Measurements from ENCODE around the gene GALNT17.

GALNT17 gene

GRCh38 chr7:71255537-71256178, 123.7 kb downstream of the GALNT17 start:
- no peak for TF ChIP-seq POLR2AphosphoS5 (IDR thresholded peaks at IDR 0.05; ENCODE audit: low read depth, low read length)
- no peak for TF ChIP-seq FOXP2 (optimal IDR thresholded peaks at IDR 0.05; ENCODE audit: borderline replicate concordance, extremely low read depth, extremely low read length, insufficient read depth)
- TF ChIP-seq REST (IDR thresholded peaks at IDR 0.05; ENCODE audit: insufficient read depth in 1 of 2, low read depth in 2 of 2, low read length in 2 of 2) = no peak
- no peak for TF ChIP-seq TAF1 (IDR thresholded peaks at IDR 0.05; ENCODE audit: borderline replicate concordance, insufficient read depth, low read length)
- no peak for TF ChIP-seq SIN3A (IDR thresholded peaks at IDR 0.05; ENCODE audit: borderline replicate concordance, insufficient read depth, low read length)

GRCh38 chr7:71261066-71261465, 129.1 kb downstream of the GALNT17 start:
- TF ChIP-seq POLR2AphosphoS5 (IDR thresholded peaks at IDR 0.05; ENCODE audit: low read depth, low read length) (no peak), SIN3A (IDR thresholded peaks at IDR 0.05; ENCODE audit: borderline replicate concordance, insufficient read depth, low read length) (no peak), FOXP2 (optimal IDR thresholded peaks at IDR 0.05; ENCODE audit: borderline replicate concordance, extremely low read depth, extremely low read length, insufficient read depth) (no peak), TAF1 (IDR thresholded peaks at IDR 0.05; ENCODE audit: borderline replicate concordance, insufficient read depth, low read length) (no peak)

DNA sequence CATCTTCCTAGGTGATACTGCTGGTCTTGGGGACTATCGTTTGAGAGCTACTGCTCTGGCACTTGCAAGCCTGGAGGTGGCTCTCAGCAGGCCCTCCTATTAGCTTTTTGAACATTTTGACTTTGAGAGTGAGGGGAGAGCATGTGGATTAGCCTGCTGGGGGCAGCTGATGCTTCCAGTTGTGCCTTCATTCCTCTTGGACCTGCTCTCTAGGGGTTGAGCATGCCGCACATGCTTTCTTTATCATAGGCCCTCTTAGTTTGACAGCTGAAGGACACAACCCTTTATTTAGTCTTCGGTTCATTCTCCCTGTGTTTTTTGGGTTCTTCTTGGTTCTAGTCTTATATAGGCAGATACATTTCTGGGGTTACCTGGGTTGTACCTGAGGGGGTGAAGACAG, 132.1 kb downstream of the GALNT17 start:
- TF ChIP-seq SIN3A (IDR thresholded peaks at IDR 0.05; ENCODE audit: borderline replicate concordance, insufficient read depth, low read length) (no peak), REST (IDR thresholded peaks at IDR 0.05; ENCODE audit: insufficient read depth in 1 of 2, low read depth in 2 of 2, low read length in 2 of 2) (no peak), TAF1 (IDR thresholded peaks at IDR 0.05; ENCODE audit: borderline replicate concordance, insufficient read depth, low read length) (no peak), FOXP2 (optimal IDR thresholded peaks at IDR 0.05; ENCODE audit: borderline replicate concordance, extremely low read depth, extremely low read length, insufficient read depth) (no peak), POLR2AphosphoS5 (IDR thresholded peaks at IDR 0.05; ENCODE audit: low read depth, low read length) (no peak)

DNA sequence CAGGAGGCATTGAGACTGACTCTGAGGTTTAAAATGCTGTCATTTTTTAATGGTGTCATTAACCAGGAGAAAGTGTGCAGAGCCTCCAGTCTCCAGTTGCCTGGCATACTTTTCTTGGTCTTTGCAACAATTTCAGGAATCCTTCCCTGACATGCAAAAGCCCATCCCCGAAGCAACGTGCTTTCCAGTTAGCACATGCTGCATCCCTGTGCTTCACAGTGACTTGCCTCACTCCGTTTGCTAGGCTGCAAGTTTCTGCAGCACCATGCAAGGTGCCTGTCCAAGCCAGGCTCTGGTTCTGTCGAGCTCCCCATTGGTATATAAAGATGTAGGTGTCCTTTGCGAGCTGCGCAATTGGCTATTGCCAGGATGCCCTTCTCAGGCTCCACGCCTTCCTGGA, 135.0 kb downstream of the GALNT17 start:
- TF ChIP-seq POLR2AphosphoS5 (IDR thresholded peaks at IDR 0.05; ENCODE audit: low read depth, low read length) (no peak), SIN3A (IDR thresholded peaks at IDR 0.05; ENCODE audit: borderline replicate concordance, insufficient read depth, low read length) (no peak), FOXP2 (optimal IDR thresholded peaks at IDR 0.05; ENCODE audit: borderline replicate concordance, extremely low read depth, extremely low read length, insufficient read depth) (no peak), TAF1 (IDR thresholded peaks at IDR 0.05; ENCODE audit: borderline replicate concordance, insufficient read depth, low read length) (no peak), REST (IDR thresholded peaks at IDR 0.05; ENCODE audit: insufficient read depth in 1 of 2, low read depth in 2 of 2, low read length in 2 of 2) (no peak)

DNA sequence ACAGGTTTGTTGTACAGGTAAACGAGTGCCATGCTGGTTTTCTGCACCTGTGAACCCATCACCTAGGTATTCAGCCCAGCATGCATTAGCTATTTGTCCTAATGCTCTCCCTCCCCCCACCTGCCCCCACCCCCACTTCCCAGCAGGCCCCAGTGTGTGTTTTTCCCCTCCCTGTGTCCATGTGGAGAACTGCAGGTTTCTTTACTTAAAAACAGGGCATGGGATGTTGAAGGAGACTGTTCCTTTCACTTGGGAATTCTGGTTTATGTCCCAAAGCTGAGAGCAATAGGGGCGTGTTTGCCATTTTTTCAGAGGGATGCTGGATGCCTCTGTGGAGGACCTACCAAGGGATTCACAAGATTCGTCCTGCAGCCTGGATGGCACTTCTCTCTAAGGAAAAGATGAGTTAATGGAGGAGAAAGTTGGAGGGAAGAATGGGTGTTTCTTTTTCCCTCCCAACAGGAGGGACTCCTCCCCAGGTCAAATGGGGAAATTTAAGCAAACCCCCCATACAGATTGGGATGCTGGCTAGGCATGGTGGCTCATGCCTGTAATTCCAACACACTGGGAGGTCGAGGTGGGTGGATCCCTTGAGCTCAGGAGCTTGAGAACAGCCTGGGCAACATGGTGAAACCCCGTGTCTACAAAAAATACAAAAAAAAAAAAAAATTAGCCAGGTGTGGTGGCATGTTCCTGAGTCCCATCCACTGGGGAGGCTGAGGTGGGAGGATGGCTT, 136.0 kb downstream of the GALNT17 start:
- TF ChIP-seq REST (IDR thresholded peaks at IDR 0.05; ENCODE audit: insufficient read depth in 1 of 2, low read depth in 2 of 2, low read length in 2 of 2) (no peak), TAF1 (IDR thresholded peaks at IDR 0.05; ENCODE audit: borderline replicate concordance, insufficient read depth, low read length) (no peak), FOXP2 (optimal IDR thresholded peaks at IDR 0.05; ENCODE audit: borderline replicate concordance, extremely low read depth, extremely low read length, insufficient read depth) (no peak), POLR2AphosphoS5 (IDR thresholded peaks at IDR 0.05; ENCODE audit: low read depth, low read length) (no peak), SIN3A (IDR thresholded peaks at IDR 0.05; ENCODE audit: borderline replicate concordance, insufficient read depth, low read length) (no peak)
